Measurements from ENCODE around the gene CEP70.
"Not testable (repeated sequence)": the region's sequence is repeated elsewhere in the genome, so short reads cannot be mapped to it uniquely, and the experiment has no call there.

The CEP70 gene

GRCh38 chr3:138456961-138457862 lies 136.8 kb downstream of the CEP70 start:
- TF ChIP-seq POLR2AphosphoS5 (IDR thresholded peaks at IDR 0.05; ENCODE audit: low read depth, low read length) (no peak), POLR2A (IDR thresholded peaks at IDR 0.05; ENCODE audit: low read depth, low read length) (no peak), TAF1 (IDR thresholded peaks at IDR 0.05; ENCODE audit: low read depth, low read length) (no peak), PAX5 (IDR thresholded peaks at IDR 0.05; ENCODE audit: insufficient read depth, low read length, severe bottlenecking) (no peak), POU2F2 (IDR thresholded peaks at IDR 0.05; ENCODE audit: low read depth, low read length) (no peak), SPI1 (IDR thresholded peaks at IDR 0.05; ENCODE audit: low read depth, low read length) (no peak)
- FAIRE-seq (no peak), DNase-seq (ENCODE audit: insufficient read length, low spot score) (no peak)

DNA sequence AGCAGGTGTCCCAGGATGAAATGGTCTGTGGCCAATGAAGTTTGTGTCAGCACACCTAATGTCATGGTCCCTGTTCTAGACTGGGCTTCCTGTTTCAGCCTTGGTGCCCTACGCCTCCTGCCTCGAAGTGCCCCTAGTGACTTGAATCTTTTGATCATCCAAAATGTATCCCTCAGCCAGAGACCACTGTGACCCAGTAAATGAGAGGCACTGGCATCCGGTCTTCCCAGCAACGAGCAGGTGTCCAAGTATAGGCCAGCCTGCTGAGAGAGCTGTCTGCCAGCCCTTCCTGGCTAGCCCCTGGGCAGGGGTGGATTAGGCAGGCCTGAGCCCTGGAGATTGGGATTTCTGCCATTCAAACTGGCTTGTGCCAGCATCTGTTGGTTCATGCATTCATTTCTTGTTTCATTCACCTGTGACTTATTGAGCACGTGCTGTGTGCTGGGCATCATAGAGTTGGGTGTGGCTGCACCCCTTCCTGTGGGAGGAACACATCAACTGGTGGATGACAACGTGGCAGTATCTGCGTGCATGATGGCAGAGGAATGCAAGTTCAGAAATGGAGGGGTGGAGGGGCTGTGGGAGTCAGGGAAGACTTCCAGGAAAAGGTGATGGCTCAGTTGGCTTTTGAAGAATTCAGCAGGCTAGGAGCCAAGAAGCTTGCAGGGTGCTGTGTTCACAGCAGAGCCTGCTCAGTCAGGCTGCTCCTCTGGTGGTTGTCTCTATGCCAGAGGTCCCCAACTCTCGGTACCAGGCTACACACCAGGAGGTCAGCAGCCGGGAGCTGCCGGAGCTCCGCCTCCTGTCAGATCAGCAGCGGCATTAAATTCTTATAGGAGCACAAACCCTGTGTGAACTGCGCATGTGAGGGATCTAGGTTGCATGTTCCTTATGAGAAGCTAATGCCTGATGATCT lies 138.0 kb downstream of the CEP70 start:
- FAIRE-seq (no peak), DNase-seq (ENCODE audit: insufficient read length, low spot score) (no peak)
- TF ChIP-seq POLR2AphosphoS5 (IDR thresholded peaks at IDR 0.05; ENCODE audit: low read depth, low read length) (no peak), TAF1 (IDR thresholded peaks at IDR 0.05; ENCODE audit: low read depth, low read length) (no peak)

GRCh38 chr3:138453940-138454339 lies 140.1 kb downstream of the CEP70 start:
- not testable (repeated sequence) for DNase-seq (ENCODE audit: insufficient read length, low spot score); FAIRE-seq

DNA sequence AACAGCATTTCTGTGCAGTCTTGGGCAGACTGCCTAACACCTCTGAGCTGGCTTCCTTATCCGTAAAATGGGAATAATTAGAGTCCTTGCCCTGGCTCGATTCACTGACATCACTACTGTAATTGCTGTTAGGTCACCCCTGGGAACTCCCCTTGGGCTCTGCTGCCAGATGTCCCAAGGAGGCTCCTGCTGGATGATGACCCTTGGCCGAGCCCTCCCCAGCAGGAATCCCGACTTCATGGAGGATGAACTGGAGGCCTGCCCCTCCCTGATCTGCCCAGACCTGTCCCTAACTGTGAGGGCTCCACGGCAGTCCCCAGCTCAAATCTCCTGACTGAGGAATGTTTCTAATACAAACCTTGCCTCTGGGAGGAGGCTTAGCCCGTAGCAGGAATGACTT lies 141.6 kb downstream of the CEP70 start:
- no peak for FAIRE-seq
- no peak for DNase-seq (ENCODE audit: insufficient read length, low spot score)
- TF ChIP-seq PAX5 (IDR thresholded peaks at IDR 0.05; ENCODE audit: insufficient read depth, low read length, severe bottlenecking) (no peak), POLR2AphosphoS5 (IDR thresholded peaks at IDR 0.05; ENCODE audit: low read depth, low read length) (no peak), POLR2A (IDR thresholded peaks at IDR 0.05; ENCODE audit: low read depth, low read length) (no peak), POU2F2 (IDR thresholded peaks at IDR 0.05; ENCODE audit: low read depth, low read length) (no peak), SPI1 (IDR thresholded peaks at IDR 0.05; ENCODE audit: low read depth, low read length) (no peak), TAF1 (IDR thresholded peaks at IDR 0.05; ENCODE audit: low read depth, low read length) (no peak)

GRCh38 chr3:138451595-138452162 lies 142.4 kb downstream of the CEP70 start:
- FAIRE-seq (no peak), DNase-seq (ENCODE audit: insufficient read length, low spot score) (no peak)
- TF ChIP-seq TAF1 (IDR thresholded peaks at IDR 0.05; ENCODE audit: low read depth, low read length) (no peak), POU2F2 (IDR thresholded peaks at IDR 0.05; ENCODE audit: low read depth, low read length) (no peak), PAX5 (IDR thresholded peaks at IDR 0.05; ENCODE audit: insufficient read depth, low read length, severe bottlenecking) (no peak), POLR2A (IDR thresholded peaks at IDR 0.05; ENCODE audit: low read depth, low read length) (no peak), SPI1 (IDR thresholded peaks at IDR 0.05; ENCODE audit: low read depth, low read length) (no peak), POLR2AphosphoS5 (IDR thresholded peaks at IDR 0.05; ENCODE audit: low read depth, low read length) (no peak)

GRCh38 chr3:138450704-138451424 lies 143.2 kb downstream of the CEP70 start:
- FAIRE-seq (no peak), DNase-seq (ENCODE audit: insufficient read length, low spot score) (no peak)
- no peak for TF ChIP-seq TAF1 (IDR thresholded peaks at IDR 0.05; ENCODE audit: low read depth, low read length)
- no peak for TF ChIP-seq PAX5 (IDR thresholded peaks at IDR 0.05; ENCODE audit: insufficient read depth, low read length, severe bottlenecking)
- TF ChIP-seq SPI1 (IDR thresholded peaks at IDR 0.05; ENCODE audit: low read depth, low read length), result no peak
- no peak for TF ChIP-seq POLR2AphosphoS5 (IDR thresholded peaks at IDR 0.05; ENCODE audit: low read depth, low read length)
- no peak for TF ChIP-seq POLR2A (IDR thresholded peaks at IDR 0.05; ENCODE audit: low read depth, low read length)
- TF ChIP-seq POU2F2 (IDR thresholded peaks at IDR 0.05; ENCODE audit: low read depth, low read length), result no peak

- TF ChIP-seq TAF1 (IDR thresholded peaks at IDR 0.05; ENCODE audit: low read depth, low read length) (no peak), SPI1 (IDR thresholded peaks at IDR 0.05; ENCODE audit: low read depth, low read length) (no peak), PAX5 (IDR thresholded peaks at IDR 0.05; ENCODE audit: insufficient read depth, low read length, severe bottlenecking) (no peak), POU2F2 (IDR thresholded peaks at IDR 0.05; ENCODE audit: low read depth, low read length) (no peak), POLR2AphosphoS5 (IDR thresholded peaks at IDR 0.05; ENCODE audit: low read depth, low read length) (no peak), POLR2A (IDR thresholded peaks at IDR 0.05; ENCODE audit: low read depth, low read length) (no peak)
- no peak for FAIRE-seq
- DNase-seq (ENCODE audit: insufficient read length, low spot score), result no peak
Measured at GRCh38 chr3:138450181-138450580, 143.9 kb downstream of the CEP70 start.

- FAIRE-seq (no peak), DNase-seq (ENCODE audit: insufficient read length, low spot score) (no peak)
- no peak for TF ChIP-seq SPI1 (IDR thresholded peaks at IDR 0.05; ENCODE audit: low read depth, low read length)
Measured at GRCh38 chr3:138449490-138449889, 144.6 kb downstream of the CEP70 start.

- FAIRE-seq (no peak), DNase-seq (ENCODE audit: insufficient read length, low spot score) (no peak)
- TF ChIP-seq POU2F2 (IDR thresholded peaks at IDR 0.05; ENCODE audit: low read depth, low read length), result no peak
- TF ChIP-seq TAF1 (IDR thresholded peaks at IDR 0.05; ENCODE audit: low read depth, low read length), result no peak
- TF ChIP-seq PAX5 (IDR thresholded peaks at IDR 0.05; ENCODE audit: insufficient read depth, low read length, severe bottlenecking), result no peak
- TF ChIP-seq POLR2A (IDR thresholded peaks at IDR 0.05; ENCODE audit: low read depth, low read length), result no peak
- no peak for TF ChIP-seq POLR2AphosphoS5 (IDR thresholded peaks at IDR 0.05; ENCODE audit: low read depth, low read length)
- no peak for TF ChIP-seq SPI1 (IDR thresholded peaks at IDR 0.05; ENCODE audit: low read depth, low read length)
Measured at GRCh38 chr3:138448631-138449030, 145.4 kb downstream of the CEP70 start.
